Keratinocyte (primary cell): Measurements from ENCODE around the gene NR2F1. TPM values are rescaled to one million over a fixed set of nuclear protein-coding genes. Genes with fewer than 3 reads are reported as not detected.
A peak's percentile ranks its signal among the peaks of the same experiment; 100 is the strongest.

Experiments
- DNase-seq: peaks from one replicate; pipeline ENCODE4 v3.0.0-alpha.2; 2011; ENCODE audit warnings: low read depth, missing footprints, low spot score
- FAIRE-seq: peaks from 2 replicates; lab custom pipeline; 2011; peaks lifted over from hg19 to GRCh38; lab: Jason Lieb, UNC
- H2AFZ ChIP-seq: 2 replicates; pipeline ENCODE4 v1.6.0; 2012; ENCODE audit warnings: low read length, control low read depth, inconsistent platforms; ENCODE audit not compliant: control insufficient read depth
- H3K27ac ChIP-seq: 2 replicates; pipeline ENCODE4 v1.5.1; 2011; ENCODE audit warnings: low read length; ENCODE audit not compliant: control insufficient read depth, insufficient read depth
- H3K27me3 ChIP-seq: 3 replicates; pipeline ENCODE4 v1.6.0; 2011; ENCODE audit warnings: low read length; ENCODE audit not compliant: control insufficient read depth, insufficient read depth; ENCODE audit errors: extremely low read depth
- H3K36me3 ChIP-seq, 2 experiments: 2 replicates in 1 of 2; 3 replicates in 1 of 2; pipeline ENCODE4 v1.5.1; 2011; ENCODE audit warnings: low read length in 2 of 2, mild to moderate bottlenecking in 1 of 2; ENCODE audit not compliant: control insufficient read depth in 2 of 2, insufficient read depth in 2 of 2; ENCODE audit errors: extremely low read depth in 1 of 2
- H3K4me1 ChIP-seq: 3 replicates; pipeline ENCODE4 v1.5.1; 2011; ENCODE audit warnings: low read length; ENCODE audit not compliant: control insufficient read depth, insufficient read depth; ENCODE audit errors: extremely low read depth
- H3K4me2 ChIP-seq: 3 replicates; pipeline ENCODE4 v1.6.0; 2011; ENCODE audit warnings: low read depth, low read length; ENCODE audit not compliant: control insufficient read depth, insufficient read depth; ENCODE audit errors: extremely low read depth
- H3K4me3 ChIP-seq, 3 experiments: fragments of 200-600 bp in 1 of 3; sonication (generic) in 1 of 3; 2 replicates in 2 of 3; 3 replicates in 1 of 3; pipeline ENCODE4 v1.5.1; 2011 to 2016; ENCODE audit warnings: low read length in 3 of 3, mild to moderate bottlenecking in 3 of 3, control low read depth in 2 of 3, inconsistent platforms in 1 of 3, low read depth in 1 of 3, mixed read lengths in 1 of 3, mixed run types in 1 of 3, moderate library complexity in 1 of 3; ENCODE audit not compliant: control insufficient read depth in 2 of 3, insufficient read depth in 2 of 3; ENCODE audit errors: extremely low read depth in 1 of 3
- H3K79me2 ChIP-seq: 2 replicates; pipeline ENCODE4 v1.6.0; 2012; ENCODE audit warnings: low read length; ENCODE audit not compliant: control insufficient read depth, insufficient read depth
- H3K9ac ChIP-seq: 3 replicates; pipeline ENCODE4 v1.6.0; 2011; ENCODE audit warnings: low read length; ENCODE audit not compliant: control insufficient read depth, insufficient read depth; ENCODE audit errors: extremely low read depth
- H3K9me1 ChIP-seq: 3 replicates; pipeline ENCODE4 v1.6.0; 2011; ENCODE audit warnings: low read length; ENCODE audit not compliant: control insufficient read depth, insufficient read depth; ENCODE audit errors: extremely low read depth
- H3K9me3 ChIP-seq: 2 replicates; pipeline ENCODE4 v1.5.1; 2012; ENCODE audit warnings: low read depth, low read length; ENCODE audit not compliant: control insufficient read depth
- H4K20me1 ChIP-seq: 3 replicates; pipeline ENCODE4 v1.6.0; 2011; ENCODE audit warnings: low read length; ENCODE audit not compliant: control insufficient read depth, insufficient read depth; ENCODE audit errors: extremely low read depth
- CTCF ChIP-seq, 3 experiments: IDR thresholded peaks in 1 of 3; conservative IDR thresholded peaks in 1 of 3; optimal IDR thresholded peaks in 1 of 3; 2 replicates in 2 of 3; 3 replicates in 1 of 3; pipeline versions ENCODE3 to v1.5.1; 2011; ENCODE audit warnings: low read length in 3 of 3, mild to moderate bottlenecking in 3 of 3, moderate library complexity in 2 of 3, control low read depth in 1 of 3, inconsistent platforms in 1 of 3; ENCODE audit not compliant: insufficient read depth in 2 of 3; ENCODE audit errors: extremely low read depth in 1 of 3
- EZH2 ChIP-seq: IDR thresholded peaks from one replicate; pipeline ENCODE4 v1.6.1; 2012; ENCODE audit warnings: inconsistent platforms, mild to moderate bottlenecking, low read length, moderate library complexity
- dilution Hi-C: fragments of 300-500 bp; cut with MboI; formaldehyde crosslinking; loops from one replicate; pipeline ENCODE4 v1.7.0; 2020; ENCODE audit warnings: low sequenced_read_pairs; ENCODE audit not compliant: extremely low pct_ligation_motif_present
- polyA plus RNA-seq, 5 experiments: library from polyadenylated mRNA; depleted of rRNA in 3 of 5; stranded (reverse) in 3 of 5; stranded (forward) in 1 of 5; unstranded in 1 of 5; fragments of >200 nt; gene quantifications; 1 replicate in 1 of 5; 2 replicates in 3 of 5; 3 replicates in 1 of 5; pipeline versions ENCODE4 v1.2.1 to v1.2.3, GENCODE V29; 2011 to 2012; ENCODE audit warnings: missing spikeins in 2 of 5, low read depth in 1 of 5, low replicate concordance in 1 of 5

NR2F1 gene
- polyA plus RNA-seq, 1 donor (not counting 4 experiments of a cell fraction or from before 2014, with no cell fraction given), result not detected

DNA sequence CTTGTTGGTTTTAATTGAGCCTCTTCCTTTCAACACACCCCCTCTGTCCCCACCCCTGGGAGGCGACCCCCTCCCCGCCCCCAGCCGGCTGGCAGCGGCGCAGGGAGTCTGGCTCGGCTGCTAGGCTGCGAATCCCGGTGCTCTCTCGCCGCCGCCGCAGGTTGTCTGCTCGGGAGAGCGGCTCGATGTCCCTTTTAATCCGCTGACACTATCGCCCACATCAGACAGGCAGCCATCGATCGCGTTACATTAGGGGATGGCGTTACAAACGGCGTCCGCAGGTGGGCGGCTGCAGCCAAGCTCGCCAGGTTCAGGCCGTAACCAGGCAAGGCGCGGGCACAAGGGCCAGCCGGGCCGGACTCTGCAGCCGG lies 3.3 kb upstream of the NR2F1 start:
- FAIRE-seq (no peak), DNase-seq (no peak)
- peaks cover 8% of the 10 kb centered on the region for H3K4me1 ChIP-seq
- peak overlapping the region; percentile 31 to 83 (median 64) for H3K4me3 ChIP-seq
- peak overlapping the region; percentile 98 for H3K4me2 ChIP-seq
- no peaks in the 10 kb centered on the region for H3K79me2 ChIP-seq
- H3K27ac ChIP-seq, result no peak overlapping the region
- H3K36me3 ChIP-seq, result no peaks in the 10 kb centered on the region
- dilution Hi-C loops, result no loop called here
- no peaks in the 10 kb centered on the region for H3K9me1 ChIP-seq
- peak overlapping the region; percentile 91 for H2AFZ ChIP-seq
- no peaks in the 10 kb centered on the region for H3K9me3 ChIP-seq
- peaks cover 64% of the 10 kb centered on the region for H3K27me3 ChIP-seq
- TF ChIP-seq EZH2 (no peak), CTCF (optimal IDR thresholded peaks at IDR 0.05 in 1 of 3, IDR thresholded peaks at IDR 0.05 in 1 of 3, conservative IDR thresholded peaks at IDR 0.05 in 1 of 3; ENCODE audit: extremely low read depth in 1 of 3, insufficient read depth in 2 of 3, low read length in 3 of 3) (no peak)
- no peaks in the 10 kb centered on the region for H4K20me1 ChIP-seq
- no peak overlapping the region for H3K9ac ChIP-seq

DNA sequence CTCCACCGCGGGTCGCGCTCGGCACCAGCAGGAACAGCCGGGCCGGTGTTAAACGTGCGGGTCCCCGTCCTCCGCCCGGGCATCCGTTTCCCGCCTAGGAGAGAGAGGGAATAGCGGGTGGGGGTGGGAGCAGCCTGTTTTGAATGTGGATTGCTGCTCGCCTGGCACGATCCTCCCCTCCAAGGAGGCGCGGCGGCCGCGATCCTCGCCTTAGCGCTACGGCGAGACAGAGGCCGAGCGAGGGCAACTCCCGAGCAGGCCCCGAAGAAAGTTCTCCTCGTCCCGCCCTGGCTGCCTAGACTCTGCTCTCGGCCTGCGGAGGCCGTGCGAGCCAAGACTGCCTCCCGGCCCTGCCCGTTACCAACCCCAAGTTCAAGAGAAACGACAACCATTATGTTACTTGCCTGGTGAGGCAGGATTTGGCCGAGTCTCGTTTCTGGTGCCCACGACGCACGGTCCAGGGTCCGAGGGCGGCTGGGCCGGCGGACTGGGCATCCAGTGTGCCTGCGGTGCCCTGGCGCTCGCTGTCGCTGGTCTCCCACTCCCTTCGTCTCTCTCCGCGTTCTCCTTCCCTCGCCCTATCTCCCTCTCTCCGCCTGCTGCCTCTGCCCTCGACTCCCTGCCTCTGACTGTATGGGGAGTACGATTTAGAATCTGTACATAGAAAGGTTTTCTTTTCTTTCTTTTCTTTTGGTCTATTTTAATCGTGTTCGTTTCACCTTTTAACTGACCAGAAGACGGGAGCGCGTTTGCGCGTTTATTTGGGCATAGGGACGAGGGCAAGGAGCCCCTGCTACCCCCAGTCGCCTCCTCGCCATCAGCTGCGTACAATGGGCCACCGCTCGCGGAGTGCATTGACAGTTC lies 2.7 kb upstream of the NR2F1 start:
- H3K4me2 ChIP-seq, result peak overlapping the region; percentile 98
- H3K9me3 ChIP-seq, result no peaks in the 10 kb centered on the region
- no peaks in the 10 kb centered on the region for H3K9me1 ChIP-seq
- H3K27ac ChIP-seq, result no peak overlapping the region
- peak overlapping the region; percentile 49 for H3K9ac ChIP-seq
- peak overlapping the region; percentile 31 to 83 (median 64) for H3K4me3 ChIP-seq
- no peak for DNase-seq
- no peaks in the 10 kb centered on the region for H3K36me3 ChIP-seq
- peaks cover 8% of the 10 kb centered on the region for H3K4me1 ChIP-seq
- no peak for FAIRE-seq
- dilution Hi-C loops, result no loop called here
- TF ChIP-seq CTCF (optimal IDR thresholded peaks at IDR 0.05 in 1 of 3, IDR thresholded peaks at IDR 0.05 in 1 of 3, conservative IDR thresholded peaks at IDR 0.05 in 1 of 3; ENCODE audit: extremely low read depth in 1 of 3, insufficient read depth in 2 of 3, low read length in 3 of 3) (no peak), EZH2 (peak; percentile 89)
- no peaks in the 10 kb centered on the region for H4K20me1 ChIP-seq
- no peaks in the 10 kb centered on the region for H3K79me2 ChIP-seq
- peak overlapping the region; percentile 91 for H2AFZ ChIP-seq
- peaks cover 64% of the 10 kb centered on the region for H3K27me3 ChIP-seq
